H1 (cell line): ENCODE data around the gene INHA. TPM values are rescaled to one million over a fixed set of nuclear protein-coding genes. Genes with fewer than 3 reads are reported as not detected.

Source experiments
- EGR1 ChIP-seq: IDR thresholded peaks from 2 replicates; pipeline ENCODE4 v1.6.1; 2011; ENCODE audit warnings: low read depth, low read length, borderline replicate concordance
- EP300 ChIP-seq, 2 experiments: IDR thresholded peaks; 1 replicate in 1 of 2; 2 replicates in 1 of 2; pipeline ENCODE4 v1.6.1; 2011 to 2012; ENCODE audit warnings: low read depth in 2 of 2, low read length in 2 of 2, mild to moderate bottlenecking in 2 of 2, borderline replicate concordance in 1 of 2, inconsistent platforms in 1 of 2, moderate library complexity in 1 of 2
- EZH2 ChIP-seq: fragments of 200-600 bp; sonication (generic); IDR thresholded peaks from 2 replicates; pipeline ENCODE4 v1.7.1; 2012; ENCODE audit warnings: low read depth, mild to moderate bottlenecking, moderate library complexity, low read length, inconsistent platforms; ENCODE audit not compliant: severe bottlenecking
- HDAC6 ChIP-seq: IDR thresholded peaks from one replicate; pipeline ENCODE4 v1.7.1; 2012; ENCODE audit warnings: low read depth, mild to moderate bottlenecking, inconsistent platforms, low read length, moderate library complexity
- RXRA ChIP-seq: IDR thresholded peaks from 2 replicates; pipeline ENCODE4 v1.6.1; 2011; ENCODE audit warnings: low read depth, mild to moderate bottlenecking, low read length, moderate library complexity; ENCODE audit not compliant: insufficient read depth
- TAF1 ChIP-seq: IDR thresholded peaks from 2 replicates; pipeline ENCODE4 v1.6.1; 2011; ENCODE audit warnings: mild to moderate bottlenecking, low read depth, low read length
- polyA plus RNA-seq, 7 experiments: library from polyadenylated mRNA; depleted of rRNA in 3 of 7; stranded (reverse) in 5 of 7; unstranded in 2 of 7; fragments of >200 nt in 5 of 7; fragments of 200-250 nt in 2 of 7; gene quantifications; 1 replicate in 5 of 7; 2 replicates in 1 of 7; 4 replicates in 1 of 7; pipeline versions ENCODE4 v1.2.1 to v1.2.3, GENCODE V29; 2011 to 2013; ENCODE audit warnings: missing spikeins in 2 of 7, mixed read lengths in 2 of 7
- total RNA-seq: library from RNA; stranded (reverse); fragmentation: NEBNext Ultra II Directional; extraction: Animal tissue kit (Norgen Biotek cat#: 25700); gene quantifications from 2 replicates; pipeline ENCODE4 v1.2.1, GENCODE V29; 2021

The INHA gene
- total and polyA plus RNA-seq, 2 of the 8 experiments (the other 6 are each of a cell fraction or from before 2014, with no cell fraction given): 0.65 to 2.7 TPM

DNA sequence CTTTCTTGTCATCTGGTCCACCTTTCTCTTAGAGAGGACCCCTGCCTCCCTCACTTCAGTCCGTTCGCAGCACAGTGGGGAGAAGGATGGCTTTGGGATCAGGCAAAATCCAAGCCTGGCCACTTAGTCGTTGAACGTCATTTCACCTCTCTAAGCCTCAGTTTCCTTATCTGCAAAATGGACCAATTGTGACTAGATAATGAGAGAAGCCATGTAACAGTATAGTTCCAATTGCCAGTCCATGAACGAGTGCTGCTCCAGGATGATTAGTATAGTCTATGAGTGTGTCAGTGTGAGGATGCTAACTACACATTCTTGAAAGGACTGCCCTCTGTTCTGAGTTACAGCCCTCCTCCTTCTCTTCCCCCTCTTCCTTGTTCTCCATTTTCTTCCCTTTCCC, 1.1 kb downstream of the INHA start (continued):
- TF ChIP-seq EGR1: no peak
- TF ChIP-seq EZH2: no peak
- no peak for TF ChIP-seq HDAC6
- TF ChIP-seq TAF1: no peak
- no peak for TF ChIP-seq EP300 (IDR thresholded peaks at IDR 0.05; ENCODE audit: borderline replicate concordance in 1 of 2, low read depth in 2 of 2, low read length in 2 of 2)
- no peak for TF ChIP-seq RXRA
